Stimulated activated naive B cell treated with anti-CD40 and anti-IgM and Interleukin-4, amounts not matched to agents 10 μg/mL and 1 μg/mL and 100 μg/mL, for 72 hours (primary cell): ENCODE measurements around the gene NCKAP5.

Source experiments
- ATAC-seq, 2 donors: fragments of 150-1000 bp; cut with Tn5 transposase; replicated peaks; 2 replicates each; pipeline ENCODE4 v1.10.0; 2021; ENCODE audit warnings: moderate library complexity in 1 of 2
- DNase-seq: peaks from one replicate; pipeline ENCODE4 v3.0.0; 2021
- H3K27ac Mint-ChIP-seq: one replicate; pipeline ENCODE4 v1.8.0; 2022; ENCODE audit warnings: mild to moderate bottlenecking, mixed read lengths
- H3K27me3 Mint-ChIP-seq, 2 donors: one replicate each; pipeline ENCODE4 v1.8.0; 2022; ENCODE audit warnings: mixed read lengths in 2 of 2
- H3K36me3 Mint-ChIP-seq, 2 donors: one replicate each; pipeline ENCODE4 v1.8.0; 2022; ENCODE audit warnings: mixed read lengths in 2 of 2, mild to moderate bottlenecking in 1 of 2
- H3K4me1 Mint-ChIP-seq, 2 donors: one replicate each; pipeline ENCODE4 v1.8.0; 2022; ENCODE audit warnings: mixed read lengths in 2 of 2, mild to moderate bottlenecking in 1 of 2
- H3K4me3 Mint-ChIP-seq, 2 donors: one replicate each; pipeline ENCODE4 v1.8.0; 2022; ENCODE audit warnings: mild to moderate bottlenecking in 2 of 2, mixed read lengths in 2 of 2, moderate library complexity in 1 of 2
- H3K9me3 Mint-ChIP-seq, 2 donors: one replicate each; pipeline ENCODE4 v1.8.0; 2022; ENCODE audit warnings: mixed read lengths in 2 of 2, mild to moderate bottlenecking in 1 of 2

Gene NCKAP5

DNA sequence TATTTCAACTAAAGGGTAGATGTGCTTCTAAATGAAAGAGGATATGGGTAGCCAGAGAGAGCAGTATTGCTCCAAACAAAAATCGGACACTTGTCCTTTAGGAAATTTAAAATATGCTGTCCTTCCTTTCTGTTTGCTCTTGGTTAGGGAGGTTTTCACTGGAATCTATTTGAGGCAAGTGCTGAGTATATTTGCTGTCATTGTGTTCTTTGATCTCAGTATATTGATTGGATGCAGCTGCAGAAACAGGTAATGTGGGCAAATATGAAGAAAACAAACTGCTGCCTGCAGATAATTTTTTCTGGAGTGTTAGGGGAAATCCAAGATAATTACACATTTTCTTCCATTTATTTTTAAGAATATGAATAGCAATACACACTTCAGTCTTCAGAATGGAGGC lies 410.2 kb downstream of the NCKAP5 start:
- Mint-ChIP-seq H3K4me1 (no peaks in the 10 kb centered on the region), H3K36me3 (no peaks in the 10 kb centered on the region), H3K27ac (no peak overlapping the region), H3K9me3 (peaks cover 0 to 2% of the 10 kb centered on the region in 2 donors), H3K4me3 (no peak overlapping the region), H3K27me3 (no peaks in the 10 kb centered on the region)
- ATAC-seq (no peak), DNase-seq (no peak)

GRCh38 chr2:133157141-133157540 lies 411.1 kb downstream of the NCKAP5 start:
- Mint-ChIP-seq H3K36me3 (no peaks in the 10 kb centered on the region), H3K4me3 (no peak overlapping the region), H3K4me1 (no peaks in the 10 kb centered on the region), H3K27ac (no peak overlapping the region), H3K9me3 (peaks cover 0 to 2% of the 10 kb centered on the region in 2 donors), H3K27me3 (no peaks in the 10 kb centered on the region)
- ATAC-seq (no peak), DNase-seq (no peak)

GRCh38 chr2:133152801-133153200 lies 415.5 kb downstream of the NCKAP5 start:
- H3K36me3 Mint-ChIP-seq, result no peaks in the 10 kb centered on the region
- H3K27me3 Mint-ChIP-seq, result no peaks in the 10 kb centered on the region
- H3K4me1 Mint-ChIP-seq, result no peaks in the 10 kb centered on the region
- no peak overlapping the region for H3K4me3 Mint-ChIP-seq
- H3K9me3 Mint-ChIP-seq, result peaks cover 2 to 4% of the 10 kb centered on the region in 2 donors
- no peak for DNase-seq
- ATAC-seq, result no peak
- H3K27ac Mint-ChIP-seq, result no peak overlapping the region

DNA sequence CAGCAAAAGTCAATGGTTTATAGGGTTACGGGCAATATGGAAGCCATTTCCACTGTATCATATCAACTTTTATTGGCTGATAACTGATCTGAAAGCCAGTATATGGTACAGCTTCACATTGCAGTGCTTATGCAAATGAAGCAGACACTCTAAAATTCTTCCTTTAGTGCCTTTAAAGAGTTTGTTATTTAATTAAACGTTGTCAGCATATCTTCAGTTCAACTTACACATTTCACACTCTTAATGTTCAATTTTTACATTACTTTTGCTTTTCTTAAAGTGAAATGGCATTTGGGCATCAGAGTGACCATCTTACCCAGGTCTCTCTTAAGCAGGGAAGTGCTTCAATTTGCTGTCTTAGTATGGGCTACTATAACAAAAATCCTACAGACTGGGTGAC lies 420.1 kb downstream of the NCKAP5 start:
- no peaks in the 10 kb centered on the region for H3K4me1 Mint-ChIP-seq
- H3K27ac Mint-ChIP-seq, result no peak overlapping the region
- no peak for ATAC-seq
- no peak overlapping the region for H3K4me3 Mint-ChIP-seq
- H3K27me3 Mint-ChIP-seq, result peaks cover 0 to 5% of the 10 kb centered on the region in 2 donors
- peaks cover 0 to 4% of the 10 kb centered on the region in 2 donors for H3K9me3 Mint-ChIP-seq
- no peak for DNase-seq
- H3K36me3 Mint-ChIP-seq, result no peaks in the 10 kb centered on the region

DNA sequence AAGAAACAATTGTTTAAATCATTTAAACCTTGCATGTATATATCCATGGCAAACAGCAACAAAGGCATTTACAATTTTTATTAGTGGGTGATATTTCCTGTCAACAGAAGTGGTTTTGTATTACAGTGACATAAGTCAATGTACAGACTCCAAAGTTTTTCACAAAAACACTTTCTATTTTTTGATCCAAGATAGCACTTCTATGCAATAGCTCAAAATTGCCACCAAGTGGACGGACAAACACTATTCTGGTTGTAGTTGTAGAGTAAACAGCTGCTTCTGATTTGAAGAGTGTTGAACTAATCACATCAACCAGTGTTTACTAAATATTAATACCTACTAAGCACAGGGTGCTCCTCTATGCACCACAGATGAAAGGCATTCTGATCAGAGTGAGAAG lies 421.4 kb downstream of the NCKAP5 start:
- H3K36me3 Mint-ChIP-seq, result no peaks in the 10 kb centered on the region
- no peak overlapping the region for H3K4me3 Mint-ChIP-seq
- no peak overlapping the region for H3K27ac Mint-ChIP-seq
- peaks cover 0 to 5% of the 10 kb centered on the region in 2 donors for H3K27me3 Mint-ChIP-seq
- H3K9me3 Mint-ChIP-seq, result peaks cover 0 to 4% of the 10 kb centered on the region in 2 donors
- no peaks in the 10 kb centered on the region for H3K4me1 Mint-ChIP-seq
- ATAC-seq (no peak), DNase-seq (no peak)

- Mint-ChIP-seq H3K27ac (no peak overlapping the region), H3K4me3 (no peak overlapping the region), H3K4me1 (no peaks in the 10 kb centered on the region), H3K9me3 (no peaks in the 10 kb centered on the region), H3K36me3 (no peaks in the 10 kb centered on the region), H3K27me3 (peaks cover 0 to 5% of the 10 kb centered on the region in 2 donors)
- no peak for DNase-seq
- no peak for ATAC-seq
Observed at GRCh38 chr2:133143645-133144044, 424.6 kb downstream of the NCKAP5 start.

- Mint-ChIP-seq H3K9me3 (no peaks in the 10 kb centered on the region), H3K27ac (no peak overlapping the region), H3K4me1 (no peaks in the 10 kb centered on the region), H3K27me3 (peaks cover 0 to 5% of the 10 kb centered on the region in 2 donors), H3K4me3 (no peak overlapping the region), H3K36me3 (no peaks in the 10 kb centered on the region)
- DNase-seq (no peak), ATAC-seq (no peak)
Observed at GRCh38 chr2:133142087-133142486, 426.2 kb downstream of the NCKAP5 start.

DNA sequence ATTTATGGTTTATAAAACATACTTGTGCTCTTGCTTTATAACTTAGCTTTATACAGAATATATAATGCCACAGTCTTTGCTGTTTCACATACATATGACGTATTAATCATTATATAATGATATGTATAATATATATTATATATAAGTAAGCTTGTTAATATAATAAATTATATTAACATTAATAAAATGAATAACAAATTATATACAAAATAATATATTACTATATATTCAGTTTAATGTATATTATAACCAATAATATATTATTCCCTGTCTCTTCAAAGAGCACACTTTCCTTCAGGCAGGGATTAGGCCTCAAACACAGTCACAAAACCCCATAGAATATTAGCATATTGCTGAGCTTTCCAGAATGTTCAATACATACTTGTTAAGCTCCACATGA lies 427.6 kb downstream of the NCKAP5 start:
- no peak for ATAC-seq
- H3K36me3 Mint-ChIP-seq, result no peaks in the 10 kb centered on the region
- DNase-seq, result no peak
- H3K27ac Mint-ChIP-seq, result no peak overlapping the region
- peaks cover 0 to 5% of the 10 kb centered on the region in 2 donors for H3K27me3 Mint-ChIP-seq
- no peak overlapping the region for H3K4me3 Mint-ChIP-seq
- H3K9me3 Mint-ChIP-seq, result no peaks in the 10 kb centered on the region
- H3K4me1 Mint-ChIP-seq, result no peaks in the 10 kb centered on the region

GRCh38 chr2:133139847-133140533 lies 428.3 kb downstream of the NCKAP5 start:
- no peak for DNase-seq
- H3K27me3 Mint-ChIP-seq, result peaks cover 0 to 5% of the 10 kb centered on the region in 2 donors
- H3K9me3 Mint-ChIP-seq, result peaks cover 0 to 2% of the 10 kb centered on the region in 2 donors

GRCh38 chr2:133138693-133139092 lies 429.6 kb downstream of the NCKAP5 start:
- peaks cover 0 to 3% of the 10 kb centered on the region in 2 donors for H3K9me3 Mint-ChIP-seq
- no peaks in the 10 kb centered on the region for H3K36me3 Mint-ChIP-seq
- no peak overlapping the region for H3K4me3 Mint-ChIP-seq
- DNase-seq (no peak), ATAC-seq (no peak)
- no peaks in the 10 kb centered on the region for H3K27me3 Mint-ChIP-seq
- H3K27ac Mint-ChIP-seq, result no peak overlapping the region
- H3K4me1 Mint-ChIP-seq, result no peaks in the 10 kb centered on the region

More at GRCh38 chr2:133139847-133140533, 428.3 kb downstream of the NCKAP5 start:
- Mint-ChIP-seq H3K27ac (no peak overlapping the region), H3K4me1 (no peaks in the 10 kb centered on the region), H3K36me3 (no peaks in the 10 kb centered on the region), H3K4me3 (no peak overlapping the region)
- ATAC-seq, result no peak

- H3K4me3 Mint-ChIP-seq, result no peak overlapping the region
- DNase-seq (no peak), ATAC-seq (no peak)
- H3K4me1 Mint-ChIP-seq, result no peaks in the 10 kb centered on the region
- peaks cover 2 to 7% of the 10 kb centered on the region in 2 donors for H3K9me3 Mint-ChIP-seq
- peaks cover 0 to 4% of the 10 kb centered on the region in 2 donors for H3K27me3 Mint-ChIP-seq
- H3K36me3 Mint-ChIP-seq, result no peaks in the 10 kb centered on the region
- no peak overlapping the region for H3K27ac Mint-ChIP-seq
Observed at GRCh38 chr2:133135035-133135654, 433.1 kb downstream of the NCKAP5 start.

DNA sequence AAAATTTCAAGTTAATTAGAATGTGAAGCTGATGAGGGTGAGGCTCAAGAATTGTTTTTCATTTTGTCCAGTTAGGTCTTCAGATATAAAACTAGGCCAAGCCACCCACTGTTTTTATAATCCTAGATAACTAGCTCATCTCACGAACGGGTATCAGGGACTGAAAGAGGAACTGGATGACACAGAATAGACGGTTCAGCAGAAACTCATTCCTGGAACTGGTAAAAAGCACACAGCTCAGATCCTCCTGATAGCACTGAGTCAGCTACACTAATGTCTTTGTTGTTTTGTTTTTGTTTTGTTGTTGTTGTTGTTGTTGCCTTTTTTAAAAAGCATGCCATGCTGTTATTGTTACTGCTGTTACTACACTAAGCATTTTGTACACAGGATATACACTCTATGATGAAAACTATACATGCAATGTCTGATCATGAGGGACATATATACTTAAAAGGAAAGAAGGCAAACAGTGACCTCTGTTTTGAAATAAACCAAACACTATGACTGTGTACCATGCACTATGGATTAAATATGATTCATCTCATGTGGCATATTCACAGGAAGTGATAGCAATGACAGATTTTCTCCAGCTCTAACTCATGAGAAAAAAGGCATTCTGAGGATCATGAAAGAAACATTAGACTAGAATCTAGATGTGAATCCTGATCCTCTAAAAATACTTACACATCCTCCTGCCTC lies 437.6 kb downstream of the NCKAP5 start:
- Mint-ChIP-seq H3K27ac (no peak overlapping the region), H3K4me3 (no peak overlapping the region)

DNA sequence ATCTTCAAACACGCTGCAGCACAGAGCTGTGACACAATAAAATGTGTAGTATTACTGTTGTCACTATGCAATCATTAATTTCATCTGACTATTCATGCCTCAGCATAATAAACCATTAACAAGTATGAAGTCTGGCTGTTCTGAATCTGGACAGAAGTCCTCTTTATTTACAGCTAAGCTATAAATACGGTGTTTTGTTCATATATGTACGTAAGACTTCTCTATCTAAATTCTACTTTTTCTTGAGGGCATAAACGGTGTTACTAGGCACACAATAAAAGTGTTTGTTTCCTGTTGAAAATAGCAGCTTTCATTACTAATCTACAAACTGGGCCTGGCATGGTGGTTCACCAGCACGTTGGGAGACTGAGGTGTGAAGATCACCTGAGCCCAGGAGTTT lies 443.8 kb downstream of the NCKAP5 start:
- no peaks in the 10 kb centered on the region for H3K9me3 Mint-ChIP-seq
- ATAC-seq (no peak), DNase-seq (no peak)
- no peak overlapping the region for H3K27ac Mint-ChIP-seq
- H3K36me3 Mint-ChIP-seq, result no peaks in the 10 kb centered on the region
- no peaks in the 10 kb centered on the region for H3K27me3 Mint-ChIP-seq
- no peak overlapping the region for H3K4me3 Mint-ChIP-seq
- H3K4me1 Mint-ChIP-seq, result no peaks in the 10 kb centered on the region

More for the DNA sequence above, 437.6 kb downstream of the NCKAP5 start:
- no peak for ATAC-seq
- H3K4me1 Mint-ChIP-seq, result no peaks in the 10 kb centered on the region
- H3K36me3 Mint-ChIP-seq, result no peaks in the 10 kb centered on the region
- no peak for DNase-seq
- H3K9me3 Mint-ChIP-seq, result peaks cover 2 to 7% of the 10 kb centered on the region in 2 donors
- H3K27me3 Mint-ChIP-seq, result peaks cover 0 to 4% of the 10 kb centered on the region in 2 donors

DNA sequence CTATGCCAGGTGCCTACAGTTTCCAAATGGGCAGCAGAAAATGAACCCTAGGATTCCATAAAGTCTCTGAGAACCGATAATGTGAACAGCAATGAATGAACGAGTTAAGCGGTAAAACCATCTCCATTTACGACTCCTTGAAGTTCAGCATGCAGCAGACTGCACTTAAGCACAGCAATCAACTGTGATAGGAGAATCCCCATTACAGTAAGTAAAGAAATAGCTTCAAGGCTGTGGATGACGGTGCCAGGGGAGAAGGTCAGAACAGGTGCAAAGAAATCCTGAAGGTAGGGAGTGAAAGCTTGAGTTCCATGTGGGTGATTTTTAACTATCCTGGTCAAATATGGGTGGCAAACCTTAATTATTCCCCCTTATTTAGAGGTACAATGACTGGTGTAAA lies 444.4 kb downstream of the NCKAP5 start:
- H3K27me3 Mint-ChIP-seq, result no peaks in the 10 kb centered on the region
- H3K4me3 Mint-ChIP-seq, result no peak overlapping the region
- no peaks in the 10 kb centered on the region for H3K36me3 Mint-ChIP-seq
- DNase-seq (no peak), ATAC-seq (no peak)
- H3K4me1 Mint-ChIP-seq, result no peaks in the 10 kb centered on the region
- no peak overlapping the region for H3K27ac Mint-ChIP-seq
- H3K9me3 Mint-ChIP-seq, result no peaks in the 10 kb centered on the region

GRCh38 chr2:133123393-133123792 lies 444.9 kb downstream of the NCKAP5 start:
- Mint-ChIP-seq H3K4me3 (no peak overlapping the region), H3K27me3 (no peaks in the 10 kb centered on the region), H3K36me3 (no peaks in the 10 kb centered on the region), H3K9me3 (no peaks in the 10 kb centered on the region), H3K27ac (no peak overlapping the region), H3K4me1 (no peaks in the 10 kb centered on the region)
- DNase-seq (no peak), ATAC-seq (no peak)
